GM19397 (cell line): ENCODE measurements around the gene LMTK2.

ENCODE experiments used
- ATAC-seq: cut with Tn5 transposase; IDR thresholded peaks from one replicate; pipeline ENCODE4 v1.9.1; 2021; ENCODE audit warnings: mild to moderate bottlenecking, moderate library complexity; ENCODE audit not compliant: unreplicated experiment

Gene LMTK2

GRCh38 chr7:98200364-98200763, 93.7 kb downstream of the LMTK2 start:
- ATAC-seq, result peak; percentile 44

- peak; percentile 91 for ATAC-seq
These were observed 95.9 kb downstream of the LMTK2 start for GRCh38 chr7:98202367-98203195.

- peak; percentile 40 for ATAC-seq
These were observed 96.8 kb downstream of the LMTK2 start for GRCh38 chr7:98203261-98203963.

- no peak for ATAC-seq
These were observed 97.4 kb downstream of the LMTK2 start for GRCh38 chr7:98203964-98204605.

- ATAC-seq, result no peak
These were observed 98.0 kb downstream of the LMTK2 start for GRCh38 chr7:98204670-98205069.

GRCh38 chr7:98205162-98205845, 98.6 kb downstream of the LMTK2 start:
- ATAC-seq, result no peak

- no peak for ATAC-seq
These were observed 100.0 kb downstream of the LMTK2 start for GRCh38 chr7:98206451-98207330.

- no peak for ATAC-seq
These were observed 102.7 kb downstream of the LMTK2 start for GRCh38 chr7:98209166-98209920.

GRCh38 chr7:98210513-98211220, 104.0 kb downstream of the LMTK2 start:
- ATAC-seq, result no peak

GRCh38 chr7:98211221-98211675, 104.6 kb downstream of the LMTK2 start, which contains the start of gene BHLHA15:
BHLHA15 (plus strand) TSS chr7:98211439; CDS start chr7:98212310, 871 bp downstream.
- no peak for ATAC-seq

- no peak for ATAC-seq
These were observed 105.2 kb downstream of the LMTK2 start for GRCh38 chr7:98211676-98212531.

- ATAC-seq, result no peak
These were observed 105.9 kb downstream of the LMTK2 start for GRCh38 chr7:98212532-98213041.

- ATAC-seq, result no peak
These were observed 106.7 kb downstream of the LMTK2 start for GRCh38 chr7:98213296-98213887.

GRCh38 chr7:98213888-98214810, 107.5 kb downstream of the LMTK2 start:
- ATAC-seq, result no peak

- no peak for ATAC-seq
These were observed 108.2 kb downstream of the LMTK2 start for GRCh38 chr7:98214811-98215321.
